ENCODE results near the gene PTGFRN. TPM values are rescaled to one million over a fixed set of nuclear protein-coding genes. Genes with fewer than 3 reads are reported as not detected.

The PTGFRN gene
- total and polyA plus RNA-seq, 2 of the 4 experiments (the other 2 are of a cell fraction): 0.90 to 1.1 TPM

DNA sequence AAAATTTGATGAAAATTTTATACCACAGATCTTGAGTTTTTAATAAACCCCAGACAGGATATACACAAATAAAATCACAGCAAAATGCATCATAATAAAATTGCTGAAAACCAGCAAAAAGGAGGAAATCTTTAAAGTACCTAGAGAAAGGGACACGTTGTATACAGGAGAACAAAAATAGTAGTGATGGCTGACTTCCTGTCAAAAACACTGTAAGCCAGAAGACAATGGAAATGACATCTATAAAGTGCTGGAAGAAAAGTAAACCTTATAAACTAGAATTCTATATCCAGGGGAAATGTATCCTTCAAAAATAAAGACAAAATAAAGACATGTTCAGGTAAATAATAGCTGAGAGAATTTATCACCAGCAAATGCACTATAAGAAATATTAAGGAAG is 14.6 kb upstream of the PTGFRN start:
- Histone ChIP-seq H2AK9ac (replicated peaks; ENCODE audit: low read depth, low read length, poor library complexity) (no peak overlapping the region), H2BK15ac (ENCODE audit: low read depth, low read length) (no peak overlapping the region), H3K36me3 (ENCODE audit: control insufficient read depth, insufficient read depth, low read length) (no peaks in the 10 kb centered on the region), H3K4me1 (ENCODE audit: control insufficient read depth, insufficient read depth, low read length) (no peaks in the 10 kb centered on the region), H2BK120ac (ENCODE audit: low read depth, low read length) (no peak overlapping the region), H3K27me3 (ENCODE audit: control insufficient read depth, insufficient read depth, low read length) (no peaks in the 10 kb centered on the region; the same call in 1 of the 2 replicates), H3K4me2 (ENCODE audit: low read depth, low read length) (no peak overlapping the region), H3K56ac (ENCODE audit: extremely low read depth, insufficient read depth, low read length) (no peak overlapping the region), H4K5ac (ENCODE audit: low read depth, low read length) (no peak overlapping the region), H4K8ac (ENCODE audit: low read depth in 2 of 2, low read length in 2 of 2) (no peak overlapping the region), H2AK5ac (ENCODE audit: low read depth, low read length) (no peak overlapping the region), H3K27ac (ENCODE audit: insufficient read depth, low read length) (no peak overlapping the region), H3K14ac (replicated peaks; ENCODE audit: low read depth, low read length) (no peak overlapping the region), H3K23ac (ENCODE audit: low read depth, low read length) (no peak overlapping the region), H2BK5ac (ENCODE audit: low read depth, low read length, poor library complexity, severe bottlenecking) (no peak overlapping the region), H2BK20ac (ENCODE audit: low read depth, low read length) (no peak overlapping the region), H2AFZ (replicated peaks; ENCODE audit: low read length, poor library complexity) (no peak overlapping the region), H3K9me1 (ENCODE audit: insufficient read depth, low read length) (no peaks in the 10 kb centered on the region), H4K20me1 (ENCODE audit: insufficient read depth, low read length) (no peaks in the 10 kb centered on the region), H3K4ac (ENCODE audit: low read depth, low read length) (no peak overlapping the region), H3K18ac (ENCODE audit: low read depth, low read length) (no peak overlapping the region), H3K4me3 (ENCODE audit: insufficient read depth, low read depth, low read length) (no peak overlapping the region), H4K91ac (ENCODE audit: insufficient read depth, low read depth, low read length) (no peak overlapping the region), H3K79me1 (ENCODE audit: low read depth in 1 of 2, low read length in 2 of 2) (no peaks in the 10 kb centered on the region), H3K9ac (ENCODE audit: low read depth, low read length) (no peak overlapping the region), H3K9me3 (ENCODE audit: control insufficient read depth, insufficient read depth, low read length) (no peaks in the 10 kb centered on the region)
- TF ChIP-seq RFX5 (IDR thresholded peaks at IDR 0.05; ENCODE audit: low read depth, low read length): no peak
- no peak for TF ChIP-seq CEBPB (IDR thresholded peaks at IDR 0.05; ENCODE audit: low read depth, low read length)
- TF ChIP-seq MAFK (IDR thresholded peaks at IDR 0.05; ENCODE audit: low read depth, low read length): no peak
- no peak for TF ChIP-seq USF2 (IDR thresholded peaks at IDR 0.05; ENCODE audit: low read depth, low read length)
- TF ChIP-seq POLR2A (IDR thresholded peaks at IDR 0.05; ENCODE audit: low read depth, low read length): no peak
- TF ChIP-seq FOS (IDR thresholded peaks at IDR 0.05; ENCODE audit: low read depth, low read length): no peak
- TF ChIP-seq RAD21 (IDR thresholded peaks at IDR 0.05; ENCODE audit: low read length): no peak
- TF ChIP-seq NFE2L2 (IDR thresholded peaks at IDR 0.05; ENCODE audit: low read depth, low read length): no peak
- no peak for TF ChIP-seq MXI1 (IDR thresholded peaks at IDR 0.05; ENCODE audit: borderline replicate concordance, low read depth, low read length)
- WGBS, 2 experiments (ENCODE audit: extremely low coverage in 2 of 2, insufficient read length in 1 of 2): no CpG with 5 or more reads among the region's 1 CpG
- ATAC-seq (ENCODE audit: low read depth): no peak
- ChIA-PET CTCF (no interaction called here), POLR2A (ENCODE audit: unreplicated experiment) (no interaction called here)
- in situ Hi-C loops (cut with MboI; ENCODE audit: low sequenced_read_pairs) (no loop called here), dilution Hi-C loops (cut with HindIII; ENCODE audit: low sequenced_read_pairs, unreplicated experiment) (no loop called here), intact Hi-C loops (cut with micrococcal nuclease) (no loop called here)
- no TSS peak for BruUV-seq (replicated peaks)
- no peak for DNase-seq
